Muscle layer of duodenum (tissue), 2 donors: ENCODE results near the gene BSN.

Experiments used
- H3K27ac ChIP-seq: one replicate; pipeline ENCODE4 v1.7.0; 2013; ENCODE audit warnings: mild to moderate bottlenecking, low read length
- H3K27me3 ChIP-seq: one replicate; pipeline ENCODE4 v1.7.0; 2013; ENCODE audit warnings: low read depth, mild to moderate bottlenecking, control low read depth, low read length
- H3K36me3 ChIP-seq, 2 donors: one replicate each; pipeline ENCODE4 v1.7.0; 2013; ENCODE audit warnings: low read length in 2 of 2, control low read depth in 1 of 2, mild to moderate bottlenecking in 1 of 2; ENCODE audit not compliant: insufficient read depth in 2 of 2, control insufficient read depth in 1 of 2
- H3K4me1 ChIP-seq, 2 donors: one replicate each; pipeline ENCODE4 v1.7.0; 2013; ENCODE audit warnings: low read length in 2 of 2, mild to moderate bottlenecking in 2 of 2, control low read depth in 1 of 2, moderate library complexity in 1 of 2; ENCODE audit not compliant: insufficient read depth in 2 of 2, control insufficient read depth in 1 of 2
- H3K4me3 ChIP-seq, 2 donors: one replicate each; pipeline ENCODE4 v1.7.0; 2013; ENCODE audit warnings: low read length in 2 of 2, low read depth in 1 of 2, mild to moderate bottlenecking in 1 of 2
- H3K9me3 ChIP-seq, 2 donors: one replicate each; pipeline ENCODE4 v1.7.0; 2013; ENCODE audit warnings: low read length in 2 of 2, control low read depth in 1 of 2, mild to moderate bottlenecking in 1 of 2; ENCODE audit not compliant: control insufficient read depth in 1 of 2
- donor health status: healthy.

The BSN gene

DNA sequence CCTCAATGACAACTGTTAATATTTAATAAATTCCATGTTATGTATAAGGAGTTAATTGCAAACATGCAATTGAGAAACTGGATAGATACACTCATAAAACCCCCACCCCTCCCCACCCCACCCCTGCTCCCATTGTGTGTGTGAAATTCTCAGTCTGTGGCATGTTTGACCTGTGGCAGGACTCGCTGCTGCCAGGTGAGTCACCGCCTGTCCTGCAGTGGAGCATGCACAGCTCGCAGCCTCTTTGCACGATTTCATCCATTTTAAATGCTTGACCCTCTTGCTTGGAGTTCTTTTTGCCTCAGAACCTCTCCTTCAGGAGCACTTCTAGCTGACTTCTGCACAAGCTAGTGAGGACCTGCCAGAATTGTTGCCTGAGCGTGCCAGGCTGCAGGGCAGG, 114.6 kb downstream of the BSN start:
- Histone ChIP-seq H3K4me3 (no peak overlapping the region), H3K27ac (no peak overlapping the region), H3K4me1 (peaks cover 0 to 4% of the 10 kb centered on the region in 2 donors), H3K27me3 (no peaks in the 10 kb centered on the region), H3K36me3 (no peaks in the 10 kb centered on the region), H3K9me3 (no peaks in the 10 kb centered on the region)

DNA sequence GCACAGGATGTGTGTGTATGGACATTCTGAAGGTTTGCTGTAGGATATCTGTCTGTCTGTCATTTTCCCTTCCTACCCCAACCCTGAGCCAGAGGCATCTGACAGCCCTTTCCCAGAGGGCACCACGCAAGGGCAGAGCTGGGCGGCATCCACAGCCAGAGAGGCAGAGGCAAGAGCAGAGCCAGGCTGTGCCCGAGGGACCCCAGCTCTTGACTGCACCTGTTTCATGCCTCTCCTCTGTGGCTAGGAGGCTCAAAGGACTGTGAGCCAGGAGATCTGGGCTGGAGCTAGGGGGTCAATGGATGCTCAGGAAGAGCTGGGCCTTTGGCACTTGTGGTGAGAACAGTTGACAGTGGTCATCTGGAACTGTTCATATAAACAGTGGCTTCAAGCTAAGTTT, 115.1 kb downstream of the BSN start:
- no peaks in the 10 kb centered on the region for H3K36me3 ChIP-seq
- peaks cover 0 to 4% of the 10 kb centered on the region in 2 donors for H3K4me1 ChIP-seq

GRCh38 chr3:49670940-49671290, 116.6 kb downstream of the BSN start:
- Histone ChIP-seq H3K4me3 (no peak overlapping the region), H3K9me3 (no peaks in the 10 kb centered on the region), H3K27me3 (no peaks in the 10 kb centered on the region), H3K4me1 (peaks cover 5 to 14% of the 10 kb centered on the region in 2 donors), H3K27ac (no peak overlapping the region), H3K36me3 (peaks cover 3 to 4% of the 10 kb centered on the region in 2 donors)

More for the DNA sequence above, 115.1 kb downstream of the BSN start:
- no peaks in the 10 kb centered on the region for H3K27me3 ChIP-seq
- no peak overlapping the region for H3K4me3 ChIP-seq
- no peak overlapping the region for H3K27ac ChIP-seq
- H3K9me3 ChIP-seq: no peaks in the 10 kb centered on the region

DNA sequence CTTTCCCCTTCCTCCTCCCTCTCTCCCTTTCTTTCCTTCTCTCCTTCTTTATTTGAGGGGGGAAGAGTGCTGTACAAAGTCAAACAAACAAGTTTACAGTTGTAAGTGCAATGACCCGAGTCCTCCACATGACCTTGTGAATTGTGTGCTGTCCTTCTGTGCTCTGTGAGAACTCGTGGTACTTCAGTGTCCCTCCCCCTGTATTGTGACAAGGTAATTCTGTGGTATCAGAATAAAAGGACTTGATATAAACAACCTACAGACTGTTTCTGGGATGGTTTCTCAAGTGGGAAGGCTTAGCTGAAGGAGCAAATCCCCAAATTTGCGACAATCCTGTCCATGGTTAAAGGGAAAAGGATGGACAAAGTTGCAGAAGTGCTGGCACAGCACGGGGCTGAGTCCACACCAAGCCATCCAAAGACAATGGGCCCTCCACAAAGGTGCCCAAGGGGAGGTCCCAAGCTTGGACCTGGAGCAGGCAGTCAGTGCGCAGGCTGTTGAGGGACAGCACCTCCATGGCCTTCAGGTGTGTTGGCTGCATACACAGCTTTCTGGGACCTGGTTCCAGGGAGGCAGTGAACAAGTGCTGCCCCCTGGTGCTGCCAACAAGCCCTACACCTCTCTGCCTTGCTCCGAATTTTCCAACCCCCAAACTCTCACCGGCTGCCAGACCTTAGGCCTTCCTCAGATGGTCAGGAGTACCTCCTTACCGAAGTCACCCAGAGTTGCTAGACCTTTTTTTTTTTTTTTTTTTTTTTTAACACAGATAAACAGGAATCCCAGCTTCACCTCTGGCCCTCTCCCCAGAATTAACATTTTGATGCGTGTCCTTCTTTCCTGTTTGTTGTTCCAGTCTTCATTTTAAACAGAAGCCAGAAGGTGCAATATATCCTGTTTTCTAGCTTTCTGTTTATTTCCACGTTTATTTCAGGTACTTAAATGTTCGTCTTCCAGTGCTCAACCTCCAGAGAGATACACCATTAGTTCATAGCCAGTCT, 117.3 kb downstream of the BSN start:
- peaks cover 6 to 11% of the 10 kb centered on the region in 2 donors for H3K36me3 ChIP-seq
- no peaks in the 10 kb centered on the region for H3K9me3 ChIP-seq
- H3K4me3 ChIP-seq: no peak overlapping the region
- H3K4me1 ChIP-seq: peaks cover 5 to 14% of the 10 kb centered on the region in 2 donors
- no peak overlapping the region for H3K27ac ChIP-seq
- H3K27me3 ChIP-seq: no peaks in the 10 kb centered on the region

DNA sequence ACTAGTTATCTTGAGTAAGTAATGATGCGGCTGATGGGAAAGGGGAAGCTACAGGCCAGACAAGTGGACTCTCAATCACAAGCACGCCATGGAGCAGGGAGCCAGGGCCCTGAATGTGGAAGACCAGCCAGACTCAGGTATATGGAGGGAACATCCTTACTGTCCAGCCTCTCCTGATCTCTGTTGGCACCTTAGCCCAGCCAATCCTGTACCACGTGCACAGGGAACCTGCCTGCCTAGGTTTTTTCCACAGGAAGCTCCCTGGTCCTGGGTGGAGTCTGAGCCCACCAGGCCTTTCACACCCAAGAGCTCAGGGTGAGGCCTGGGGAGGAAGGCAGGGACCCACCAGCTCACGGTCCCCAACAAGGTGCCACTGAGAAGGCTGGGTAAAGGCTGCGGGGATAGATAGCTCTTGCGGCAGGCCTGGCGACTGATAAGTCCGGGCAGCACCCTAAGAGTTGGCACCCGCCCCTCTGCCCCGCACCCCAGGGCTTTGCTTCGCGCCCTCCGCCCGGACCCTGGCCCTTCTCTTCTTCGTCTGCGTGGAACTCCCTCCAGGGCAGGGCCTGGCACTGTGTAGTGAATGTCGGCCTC, 118.9 kb downstream of the BSN start:
- Histone ChIP-seq H3K4me3 (peak overlapping the region; percentile 70 to 87), H3K27me3 (no peaks in the 10 kb centered on the region), H3K4me1 (peaks cover 5 to 14% of the 10 kb centered on the region in 2 donors), H3K9me3 (no peaks in the 10 kb centered on the region), H3K36me3 (peaks cover 11 to 28% of the 10 kb centered on the region in 2 donors), H3K27ac (peak overlapping the region; percentile 77)

GRCh38 chr3:49673715-49674496, 119.6 kb downstream of the BSN start, which contains the start of gene APEH:
APEH (plus strand) TSS chr3:49674351; CDS start chr3:49674402, 51 bp downstream.
- Histone ChIP-seq H3K27ac (peak within 1 kb of the TSS; percentile 77), H3K27me3 (no peaks in the 10 kb centered on the region), H3K4me1 (peaks cover 5 to 14% of the 10 kb centered on the region in 2 donors), H3K9me3 (no peaks in the 10 kb centered on the region), H3K36me3 (peaks cover 18 to 34% of the 10 kb centered on the region in 2 donors), H3K4me3 (peak within 1 kb of the TSS; percentile 70 to 87)

- Histone ChIP-seq H3K9me3 (no peaks in the 10 kb centered on the region), H3K36me3 (peaks cover 25 to 41% of the 10 kb centered on the region in 2 donors), H3K4me1 (peaks cover 5 to 14% of the 10 kb centered on the region in 2 donors), H3K27me3 (no peaks in the 10 kb centered on the region), H3K27ac (no peak overlapping the region), H3K4me3 (peak overlapping the region; percentile 70 to 87)
Observed at GRCh38 chr3:49674497-49674983, 120.3 kb downstream of the BSN start.

DNA sequence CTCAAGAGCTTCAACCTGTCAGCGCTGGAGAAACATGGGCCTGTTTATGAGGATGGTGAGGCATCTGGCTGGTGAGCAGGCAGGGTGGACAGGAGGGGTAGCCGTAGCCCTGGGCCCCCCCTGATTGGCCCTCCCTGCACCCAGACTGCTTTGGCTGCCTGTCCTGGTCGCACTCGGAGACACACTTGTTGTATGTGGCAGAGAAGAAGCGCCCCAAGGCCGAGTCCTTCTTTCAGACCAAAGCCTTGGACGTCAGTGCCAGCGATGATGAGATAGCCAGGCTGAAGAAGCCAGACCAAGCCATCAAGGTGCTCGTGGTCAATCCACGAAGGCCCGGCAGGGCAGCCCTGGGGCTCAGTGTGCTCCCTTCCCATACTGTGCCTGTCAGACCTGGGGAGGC, 121.6 kb downstream of the BSN start:
- Histone ChIP-seq H3K27ac (no peak overlapping the region), H3K36me3 (peaks cover 38 to 54% of the 10 kb centered on the region in 2 donors), H3K27me3 (no peaks in the 10 kb centered on the region), H3K4me1 (peaks cover 5 to 14% of the 10 kb centered on the region in 2 donors), H3K4me3 (no peak overlapping the region), H3K9me3 (no peaks in the 10 kb centered on the region)

DNA sequence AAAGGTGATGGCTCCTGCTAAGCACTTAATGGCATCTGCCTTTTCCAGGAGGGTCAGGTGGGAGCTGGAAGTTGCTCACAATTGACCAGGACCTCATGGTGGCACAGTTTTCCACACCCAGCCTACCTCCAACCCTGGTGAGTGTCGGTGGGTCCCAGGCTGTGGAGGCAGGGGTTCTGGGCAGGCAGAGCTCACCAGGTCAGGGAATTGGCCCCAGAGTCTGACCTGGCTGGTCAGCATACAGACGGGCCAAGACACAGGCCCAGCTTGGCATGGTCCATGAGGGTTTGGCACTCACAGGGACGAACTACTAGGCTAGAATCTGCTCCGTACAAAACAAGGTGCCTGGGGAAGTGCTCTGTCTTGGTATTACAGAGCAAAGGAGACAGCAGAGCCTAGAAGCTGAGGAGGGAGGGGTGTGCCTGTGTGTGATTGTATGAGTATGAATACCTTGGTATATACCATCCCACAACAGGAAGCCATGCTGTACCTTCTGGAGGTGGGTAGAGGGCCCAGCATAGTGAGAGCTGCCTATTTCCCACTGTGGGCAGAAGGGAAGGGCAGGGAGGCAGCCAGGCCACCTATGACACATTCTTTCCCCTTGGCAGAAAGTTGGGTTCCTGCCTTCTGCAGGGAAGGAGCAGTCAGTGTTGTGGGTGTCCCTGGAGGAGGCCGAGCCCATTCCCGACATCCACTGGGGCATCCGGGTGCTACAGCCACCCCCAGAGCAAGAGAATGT, 126.4 kb downstream of the BSN start:
- Histone ChIP-seq H3K36me3 (peaks cover 62 to 87% of the 10 kb centered on the region in 2 donors), H3K9me3 (no peaks in the 10 kb centered on the region), H3K27me3 (no peaks in the 10 kb centered on the region)

GRCh38 chr3:49681232-49681522, 126.9 kb downstream of the BSN start:
- H3K36me3 ChIP-seq: peaks cover 62 to 82% of the 10 kb centered on the region in 2 donors
- no peaks in the 10 kb centered on the region for H3K4me1 ChIP-seq
- H3K27me3 ChIP-seq: no peaks in the 10 kb centered on the region
- no peak overlapping the region for H3K27ac ChIP-seq
- H3K9me3 ChIP-seq: no peaks in the 10 kb centered on the region
- no peak overlapping the region for H3K4me3 ChIP-seq

More for the DNA sequence above, 126.4 kb downstream of the BSN start:
- Histone ChIP-seq H3K27ac (no peak overlapping the region), H3K4me1 (no peaks in the 10 kb centered on the region), H3K4me3 (no peak overlapping the region)
